GM12892 (cell line): ENCODE data around the gene RASL11B.

Experiments used
- POLR2A ChIP-seq: IDR thresholded peaks from 2 replicates; pipeline ENCODE4 v1.6.1; 2011; ENCODE audit warnings: low read depth, low read length, control low read depth
- TAF1 ChIP-seq: IDR thresholded peaks from 2 replicates; pipeline ENCODE4 v1.6.1; 2011; ENCODE audit warnings: low read depth, mild to moderate bottlenecking, control low read depth, low read length, borderline replicate concordance

- no peak for TF ChIP-seq POLR2A
- no peak for TF ChIP-seq TAF1
Observed at GRCh38 chr4:52903273-52903672, 41.2 kb downstream of the RASL11B start.
